GM21786 (cell line): ENCODE measurements around the gene CD38.
A peak's percentile ranks its signal among the peaks of the same experiment; 100 is the strongest.
"Not testable (repeated sequence)": the region's sequence is repeated elsewhere in the genome, so short reads cannot be mapped to it uniquely, and the experiment has no call there.

ENCODE experiments used
- ATAC-seq: cut with Tn5 transposase; IDR thresholded peaks from one replicate; pipeline ENCODE4 v1.9.1; 2021; ENCODE audit not compliant: unreplicated experiment

Gene CD38

GRCh38 chr4:15861198-15861597 is 83.1 kb downstream of the CD38 start:
- not testable (repeated sequence) for ATAC-seq

- ATAC-seq, result no peak
Observed at GRCh38 chr4:15864651-15865566, 86.8 kb downstream of the CD38 start.

GRCh38 chr4:15868111-15868510 is 90.0 kb downstream of the CD38 start:
- ATAC-seq, result no peak

GRCh38 chr4:15868826-15869413 is 90.8 kb downstream of the CD38 start:
- peak; percentile 60 for ATAC-seq

- ATAC-seq, result no peak
Observed at GRCh38 chr4:15870079-15870478, 92.0 kb downstream of the CD38 start.

GRCh38 chr4:15870921-15871664 is 93.0 kb downstream of the CD38 start:
- no peak for ATAC-seq

- no peak for ATAC-seq
Observed at GRCh38 chr4:15873117-15873516, 95.0 kb downstream of the CD38 start.

- no peak for ATAC-seq
Observed at GRCh38 chr4:15874671-15875070, 96.5 kb downstream of the CD38 start.

GRCh38 chr4:15875663-15876460 is 97.7 kb downstream of the CD38 start:
- no peak for ATAC-seq

GRCh38 chr4:15878011-15878410 is 99.9 kb downstream of the CD38 start:
- no peak for ATAC-seq

GRCh38 chr4:15881820-15882219 is 103.7 kb downstream of the CD38 start:
- no peak for ATAC-seq

GRCh38 chr4:15882675-15883086 is 104.6 kb downstream of the CD38 start:
- ATAC-seq, result peak; percentile 90

- ATAC-seq, result no peak
Observed at GRCh38 chr4:15883610-15884243, 105.6 kb downstream of the CD38 start.

- ATAC-seq, result no peak
Observed at GRCh38 chr4:15884666-15885065, 106.5 kb downstream of the CD38 start.

GRCh38 chr4:15885422-15885821 is 107.3 kb downstream of the CD38 start:
- no peak for ATAC-seq

- no peak for ATAC-seq
Observed at GRCh38 chr4:15888515-15888914, 110.4 kb downstream of the CD38 start.

- ATAC-seq, result no peak
Observed at GRCh38 chr4:15890246-15890829, 112.2 kb downstream of the CD38 start.

- no peak for ATAC-seq
Observed at GRCh38 chr4:15891312-15891711, 113.2 kb downstream of the CD38 start.

- no peak for ATAC-seq
Observed at GRCh38 chr4:15893962-15894361, 115.8 kb downstream of the CD38 start.

- no peak for ATAC-seq
Observed at GRCh38 chr4:15894393-15894792, 116.3 kb downstream of the CD38 start.
